ENCODE data around the gene HLA-DOA. TPM values are rescaled to one million over a fixed set of nuclear protein-coding genes. Genes with fewer than 3 reads are reported as not detected.
A peak's percentile ranks its signal among the peaks of the same experiment; 100 is the strongest.

Gene HLA-DOA
- total RNA-seq, 1 donor from 2014 or later: 0.48 TPM

DNA sequence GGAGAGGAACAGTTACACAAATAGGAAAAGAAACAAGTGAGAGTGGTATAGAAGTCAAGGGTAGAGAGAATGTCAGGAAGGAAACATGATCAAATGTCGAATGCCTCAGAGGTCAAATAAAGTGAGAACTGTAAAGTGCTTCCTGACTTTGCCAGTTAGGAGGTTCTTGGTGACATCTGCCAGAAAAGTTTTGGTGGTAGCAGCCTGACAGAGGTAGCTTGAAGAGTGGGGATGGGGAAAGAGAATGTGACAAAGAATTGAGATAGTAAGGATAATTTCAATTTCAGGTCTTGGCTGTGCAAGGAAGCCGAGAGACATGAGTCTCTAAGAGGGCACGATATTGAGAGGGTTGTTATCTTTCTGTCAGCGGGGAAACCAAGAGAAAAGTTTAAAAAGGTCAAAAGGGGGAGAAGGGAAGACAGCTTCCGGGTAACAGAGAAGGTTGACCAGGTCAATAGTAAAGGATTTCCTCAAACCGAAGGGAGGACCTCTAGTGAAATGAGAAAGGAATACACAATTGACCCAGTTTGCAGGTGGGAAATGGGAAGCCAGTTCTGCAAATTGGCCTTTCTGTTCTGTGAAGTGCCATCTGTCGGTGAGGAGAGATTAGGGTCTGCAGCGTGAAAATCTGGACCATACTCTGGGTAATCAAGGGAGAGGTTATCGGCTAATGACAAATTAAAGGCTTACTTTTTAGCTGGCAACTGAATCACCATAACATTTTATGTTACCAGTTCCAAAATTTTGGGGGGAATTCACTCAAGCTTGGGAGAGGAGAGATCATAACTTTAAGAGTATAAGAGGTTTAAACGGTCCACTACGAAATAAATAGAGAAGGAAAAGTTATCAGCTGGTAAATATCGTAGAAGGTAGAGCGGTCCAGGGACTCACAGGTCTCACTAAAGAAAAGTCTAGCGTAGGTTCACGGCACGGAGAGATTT lies 42.0 kb downstream of the HLA-DOA start:
- no peaks in the 10 kb centered on the region for H3K9me3 ChIP-seq (ENCODE audit: insufficient read depth, low read depth, low read length)
- peak overlapping the region; percentile 91 for H3K4me3 Mint-ChIP-seq (ENCODE audit: unreplicated experiment)
- H3K4me1 Mint-ChIP-seq (ENCODE audit: low read depth, unreplicated experiment): peaks cover 19% of the 10 kb centered on the region
- peaks cover 4% of the 10 kb centered on the region for H3K36me3 Mint-ChIP-seq (ENCODE audit: low read depth, unreplicated experiment)
- H3K79me2 ChIP-seq (ENCODE audit: insufficient read depth, low read length): peaks cover 36% of the 10 kb centered on the region
- H3K27me3 Mint-ChIP-seq (ENCODE audit: low read depth, unreplicated experiment): no peaks in the 10 kb centered on the region
- H3K9ac ChIP-seq (ENCODE audit: low read length): peak overlapping the region; percentile 99
- peak overlapping the region; percentile 84 for H2AFZ ChIP-seq (ENCODE audit: low read depth, low read length)
- H3K9me3 Mint-ChIP-seq (ENCODE audit: unreplicated experiment): no peaks in the 10 kb centered on the region
- peak overlapping the region; percentile 75 for H3K27ac Mint-ChIP-seq (ENCODE audit: unreplicated experiment)
- DNase-seq (ENCODE audit: low read depth) (peak; percentile 34), FAIRE-seq (no peak)
- H3K4me3 ChIP-seq (ENCODE audit: insufficient read depth, low read depth, low read length): peak overlapping the region; percentile 86
- H3K27me3 ChIP-seq (ENCODE audit: insufficient read depth, low read length): no peaks in the 10 kb centered on the region
- peak overlapping the region; percentile 94 for H3K4me2 ChIP-seq (ENCODE audit: low read length)
- TF ChIP-seq, protein P1, sequence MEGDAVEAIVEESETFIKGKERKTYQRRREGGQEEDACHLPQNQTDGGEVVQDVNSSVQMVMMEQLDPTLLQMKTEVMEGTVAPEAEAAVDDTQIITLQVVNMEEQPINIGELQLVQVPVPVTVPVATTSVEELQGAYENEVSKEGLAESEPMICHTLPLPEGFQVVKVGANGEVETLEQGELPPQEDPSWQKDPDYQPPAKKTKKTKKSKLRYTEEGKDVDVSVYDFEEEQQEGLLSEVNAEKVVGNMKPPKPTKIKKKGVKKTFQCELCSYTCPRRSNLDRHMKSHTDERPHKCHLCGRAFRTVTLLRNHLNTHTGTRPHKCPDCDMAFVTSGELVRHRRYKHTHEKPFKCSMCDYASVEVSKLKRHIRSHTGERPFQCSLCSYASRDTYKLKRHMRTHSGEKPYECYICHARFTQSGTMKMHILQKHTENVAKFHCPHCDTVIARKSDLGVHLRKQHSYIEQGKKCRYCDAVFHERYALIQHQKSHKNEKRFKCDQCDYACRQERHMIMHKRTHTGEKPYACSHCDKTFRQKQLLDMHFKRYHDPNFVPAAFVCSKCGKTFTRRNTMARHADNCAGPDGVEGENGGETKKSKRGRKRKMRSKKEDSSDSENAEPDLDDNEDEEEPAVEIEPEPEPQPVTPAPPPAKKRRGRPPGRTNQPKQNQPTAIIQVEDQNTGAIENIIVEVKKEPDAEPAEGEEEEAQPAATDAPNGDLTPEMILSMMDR (IDR thresholded peaks at IDR 0.05; ENCODE audit: insufficient read depth, low read depth, low read length): peak; percentile 58
- no peak for TF ChIP-seq EZH2 (IDR thresholded peaks at IDR 0.05; ENCODE audit: insufficient read depth, low read length)
- H3K4me1 ChIP-seq (ENCODE audit: insufficient read depth, low read length): peaks cover 13% of the 10 kb centered on the region
- peaks cover 4% of the 10 kb centered on the region for H4K20me1 ChIP-seq (ENCODE audit: insufficient read depth, low read length)
- H3K27ac ChIP-seq (ENCODE audit: low read depth, low read length): peak overlapping the region; percentile 100
- H3K36me3 ChIP-seq (ENCODE audit: insufficient read depth, low read length): no peaks in the 10 kb centered on the region

DNA sequence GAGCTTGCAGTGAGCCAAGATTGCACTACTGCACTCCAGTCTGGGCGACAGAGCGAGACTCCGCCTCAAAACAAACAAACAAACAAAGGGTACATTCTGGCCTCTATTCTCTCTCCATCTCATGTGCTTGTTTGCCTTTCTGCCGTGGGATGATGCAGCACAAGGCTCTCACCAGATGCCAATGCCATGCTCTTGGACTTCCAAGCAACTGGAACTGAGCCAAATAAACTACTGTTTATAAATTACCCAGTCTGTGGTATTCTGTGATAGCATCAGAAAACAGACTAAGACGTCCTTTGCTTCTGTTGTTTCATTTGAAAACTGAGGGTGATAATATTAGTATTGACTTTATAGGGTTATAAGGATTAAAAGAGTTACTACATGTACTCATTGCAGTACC lies 44.6 kb downstream of the HLA-DOA start:
- no peak for FAIRE-seq
- no peak overlapping the region for H3K9ac ChIP-seq (ENCODE audit: low read length)
- no peaks in the 10 kb centered on the region for H3K9me3 Mint-ChIP-seq (ENCODE audit: unreplicated experiment)
- no peak for TF ChIP-seq EZH2 (IDR thresholded peaks at IDR 0.05; ENCODE audit: insufficient read depth, low read length)
- TF ChIP-seq, protein P1 (IDR thresholded peaks at IDR 0.05; ENCODE audit: insufficient read depth, low read depth, low read length): no peak
- no peak overlapping the region for H3K4me3 ChIP-seq (ENCODE audit: insufficient read depth, low read depth, low read length)
- no peaks in the 10 kb centered on the region for H4K20me1 ChIP-seq (ENCODE audit: insufficient read depth, low read length)
- H3K27ac Mint-ChIP-seq (ENCODE audit: unreplicated experiment): no peak overlapping the region
- peaks cover 21% of the 10 kb centered on the region for H3K4me1 Mint-ChIP-seq (ENCODE audit: low read depth, unreplicated experiment)
- H3K27me3 ChIP-seq (ENCODE audit: insufficient read depth, low read length): no peaks in the 10 kb centered on the region
- H3K36me3 ChIP-seq (ENCODE audit: insufficient read depth, low read length): no peaks in the 10 kb centered on the region
- no peak overlapping the region for H3K4me2 ChIP-seq (ENCODE audit: low read length)
- no peaks in the 10 kb centered on the region for H3K9me3 ChIP-seq (ENCODE audit: insufficient read depth, low read depth, low read length)
- H3K36me3 Mint-ChIP-seq (ENCODE audit: low read depth, unreplicated experiment): no peaks in the 10 kb centered on the region
- H3K4me3 Mint-ChIP-seq (ENCODE audit: unreplicated experiment): no peak overlapping the region
- peaks cover 26% of the 10 kb centered on the region for H3K79me2 ChIP-seq (ENCODE audit: insufficient read depth, low read length)
- H3K4me1 ChIP-seq (ENCODE audit: insufficient read depth, low read length): peaks cover 13% of the 10 kb centered on the region
- H2AFZ ChIP-seq (ENCODE audit: low read depth, low read length): no peak overlapping the region
- no peak for DNase-seq (ENCODE audit: low read depth)
- no peak overlapping the region for H3K27ac ChIP-seq (ENCODE audit: low read depth, low read length)
- no peaks in the 10 kb centered on the region for H3K27me3 Mint-ChIP-seq (ENCODE audit: low read depth, unreplicated experiment)

DNA sequence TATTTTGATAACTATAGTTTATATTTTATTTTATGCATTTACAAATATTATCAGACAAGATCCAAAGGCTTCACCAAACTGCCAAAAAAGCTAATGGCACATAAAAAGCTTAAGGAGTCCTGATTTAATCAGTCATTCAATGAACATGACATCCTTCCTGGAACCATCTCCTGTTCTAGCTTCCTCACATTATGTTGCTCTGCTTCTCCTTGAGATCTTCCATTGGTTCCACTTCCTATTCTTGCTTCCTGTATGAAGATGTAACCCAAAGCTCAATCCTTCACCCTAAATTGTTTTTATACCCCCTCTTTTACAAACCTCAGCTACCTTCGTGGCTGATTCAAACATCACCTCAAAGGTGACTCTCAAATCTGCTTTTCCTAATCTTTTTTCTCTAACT lies 45.5 kb downstream of the HLA-DOA start:
- Histone ChIP-seq H3K4me2 (ENCODE audit: low read length) (no peak overlapping the region), H3K9ac (ENCODE audit: low read length) (no peak overlapping the region), H3K4me3 (ENCODE audit: insufficient read depth, low read depth, low read length) (no peak overlapping the region), H3K9me3 (ENCODE audit: insufficient read depth, low read depth, low read length) (no peaks in the 10 kb centered on the region), H3K36me3 (ENCODE audit: insufficient read depth, low read length) (no peaks in the 10 kb centered on the region), H2AFZ (ENCODE audit: low read depth, low read length) (no peak overlapping the region), H3K27ac (ENCODE audit: low read depth, low read length) (no peak overlapping the region), H4K20me1 (ENCODE audit: insufficient read depth, low read length) (no peaks in the 10 kb centered on the region), H3K4me1 (ENCODE audit: insufficient read depth, low read length) (peaks cover 8% of the 10 kb centered on the region), H3K79me2 (ENCODE audit: insufficient read depth, low read length) (peaks cover 20% of the 10 kb centered on the region), H3K27me3 (ENCODE audit: insufficient read depth, low read length) (no peaks in the 10 kb centered on the region)
- FAIRE-seq (no peak), DNase-seq (ENCODE audit: low read depth) (no peak)
- Mint-ChIP-seq H3K9me3 (ENCODE audit: unreplicated experiment) (no peaks in the 10 kb centered on the region), H3K27me3 (ENCODE audit: low read depth, unreplicated experiment) (no peaks in the 10 kb centered on the region), H3K4me1 (ENCODE audit: low read depth, unreplicated experiment) (peaks cover 21% of the 10 kb centered on the region), H3K27ac (ENCODE audit: unreplicated experiment) (no peak overlapping the region), H3K4me3 (ENCODE audit: unreplicated experiment) (peak overlapping the region; percentile 28), H3K36me3 (ENCODE audit: low read depth, unreplicated experiment) (no peaks in the 10 kb centered on the region)
- TF ChIP-seq, protein P1 (IDR thresholded peaks at IDR 0.05; ENCODE audit: insufficient read depth, low read depth, low read length): no peak
- TF ChIP-seq EZH2 (IDR thresholded peaks at IDR 0.05; ENCODE audit: insufficient read depth, low read length): no peak

Measured in astrocyte (in vitro differentiated cells and primary cell).